Endodermal cell (in vitro differentiated cells): ENCODE data around the gene MRTFB. TPM values are rescaled to one million over a fixed set of nuclear protein-coding genes. Genes with fewer than 3 reads are reported as not detected.
"Not testable (repeated sequence)": the region's sequence is repeated elsewhere in the genome, so short reads cannot be mapped to it uniquely, and the experiment has no call there.

ENCODE experiments used
- DNase-seq: peaks from one replicate; pipeline ENCODE4 v3.0.0-alpha.2; 2017
- H3K27ac ChIP-seq: 2 replicates; pipeline ENCODE4 v1.5.1; 2013; ENCODE audit warnings: mild to moderate bottlenecking, low read depth, low read length, moderate library complexity
- H3K27me3 ChIP-seq: 2 replicates; pipeline ENCODE4 v1.6.1; 2013; ENCODE audit warnings: mild to moderate bottlenecking, low read length, moderate library complexity; ENCODE audit not compliant: insufficient read depth, control insufficient read depth, poor library complexity, severe bottlenecking
- H3K36me3 ChIP-seq: 2 replicates; pipeline ENCODE4 v1.7.0; 2013; ENCODE audit warnings: mild to moderate bottlenecking, low read length, moderate library complexity; ENCODE audit not compliant: control insufficient read depth, insufficient read depth
- H3K4me1 ChIP-seq: one replicate; pipeline ENCODE4 v1.7.0; 2013; ENCODE audit warnings: low read length; ENCODE audit not compliant: control insufficient read depth, insufficient read depth
- H3K4me3 ChIP-seq: 2 replicates; pipeline ENCODE4 v1.5.1; 2013; ENCODE audit warnings: mild to moderate bottlenecking, low read length, moderate library complexity
- H3K9ac ChIP-seq: 2 replicates; pipeline ENCODE4 v1.6.1; 2013; ENCODE audit warnings: mild to moderate bottlenecking, low read length, moderate library complexity; ENCODE audit not compliant: poor library complexity, severe bottlenecking; ENCODE audit errors: extremely low read depth
- H3K9me3 ChIP-seq: 2 replicates; pipeline ENCODE4 v1.6.1; 2013; ENCODE audit warnings: mild to moderate bottlenecking, low read length, moderate library complexity; ENCODE audit not compliant: control insufficient read depth
- H3K27ac Mint-ChIP-seq: 2 replicates; pipeline ENCODE4 v1.8.0; 2020; ENCODE audit warnings: mixed read lengths
- H3K27me3 Mint-ChIP-seq: 2 replicates; pipeline ENCODE4 v1.8.0; 2021; ENCODE audit warnings: mild to moderate bottlenecking, mixed read lengths; ENCODE audit not compliant: insufficient read depth
- H3K36me3 Mint-ChIP-seq: 2 replicates; pipeline ENCODE4 v1.8.0; 2020; ENCODE audit warnings: low read depth, mixed read lengths
- H3K4me1 Mint-ChIP-seq: 2 replicates; pipeline ENCODE4 v1.8.0; 2020; ENCODE audit warnings: mixed read lengths
- H3K4me3 Mint-ChIP-seq: 2 replicates; pipeline ENCODE4 v1.8.0; 2020; ENCODE audit warnings: mild to moderate bottlenecking, moderate library complexity, mixed read lengths
- H3K9me3 Mint-ChIP-seq: 2 replicates; pipeline ENCODE4 v1.8.0; 2020; ENCODE audit warnings: mild to moderate bottlenecking, mixed read lengths
- WGBS, 2 experiments: methylation state at CpG; one replicate each; pipeline versions ENCODE4 v1.1.5 to v1.1.7; 2013; ENCODE audit warnings: missing lambda C conversion rate in 2 of 2, mixed read lengths in 1 of 2; ENCODE audit not compliant: insufficient coverage in 1 of 2, insufficient read length in 1 of 2; 5-methylcytosine and 5-hydroxymethylcytosine counted together
- long read RNA-seq, 4 experiments: library from polyadenylated mRNA in 2 of 4; library from RNA in 1 of 4; library from capped mRNA in 1 of 4; stranded (forward) in 3 of 4; unstranded in 1 of 4; transcript quantifications; one replicate each; pipeline ENCODE4 v2.0.0, GENCODE V29; 2020 to 2021; ENCODE audit warnings: inconsistent platforms in 1 of 4
- polyA plus RNA-seq, 2 experiments: library from polyadenylated mRNA; stranded (reverse); fragments of 50-300 nt; gene quantifications; one replicate each; pipeline ENCODE4 v1.2.3, GENCODE V29; 2013
- total RNA-seq, 2 donors: library from RNA; stranded (reverse); fragmentation: NEBNext Ultra II Directional in 1 of 2; extraction: Animal tissue kit (Norgen Biotek cat#: 25700) in 1 of 2; gene quantifications; 2 replicates in 1 of 2; 3 replicates in 1 of 2; pipeline ENCODE4 v1.2.1, GENCODE V29; 2021
- TF ChIP-seq, protein P1 (sequence below): fragments of 200-600 bp; sonication (generic); conservative IDR thresholded peaks from 2 replicates; pipeline ENCODE4 v1.5.0; 2021; ENCODE audit warnings: antibody characterized with exemption, mild to moderate bottlenecking

The MRTFB gene, protein sequence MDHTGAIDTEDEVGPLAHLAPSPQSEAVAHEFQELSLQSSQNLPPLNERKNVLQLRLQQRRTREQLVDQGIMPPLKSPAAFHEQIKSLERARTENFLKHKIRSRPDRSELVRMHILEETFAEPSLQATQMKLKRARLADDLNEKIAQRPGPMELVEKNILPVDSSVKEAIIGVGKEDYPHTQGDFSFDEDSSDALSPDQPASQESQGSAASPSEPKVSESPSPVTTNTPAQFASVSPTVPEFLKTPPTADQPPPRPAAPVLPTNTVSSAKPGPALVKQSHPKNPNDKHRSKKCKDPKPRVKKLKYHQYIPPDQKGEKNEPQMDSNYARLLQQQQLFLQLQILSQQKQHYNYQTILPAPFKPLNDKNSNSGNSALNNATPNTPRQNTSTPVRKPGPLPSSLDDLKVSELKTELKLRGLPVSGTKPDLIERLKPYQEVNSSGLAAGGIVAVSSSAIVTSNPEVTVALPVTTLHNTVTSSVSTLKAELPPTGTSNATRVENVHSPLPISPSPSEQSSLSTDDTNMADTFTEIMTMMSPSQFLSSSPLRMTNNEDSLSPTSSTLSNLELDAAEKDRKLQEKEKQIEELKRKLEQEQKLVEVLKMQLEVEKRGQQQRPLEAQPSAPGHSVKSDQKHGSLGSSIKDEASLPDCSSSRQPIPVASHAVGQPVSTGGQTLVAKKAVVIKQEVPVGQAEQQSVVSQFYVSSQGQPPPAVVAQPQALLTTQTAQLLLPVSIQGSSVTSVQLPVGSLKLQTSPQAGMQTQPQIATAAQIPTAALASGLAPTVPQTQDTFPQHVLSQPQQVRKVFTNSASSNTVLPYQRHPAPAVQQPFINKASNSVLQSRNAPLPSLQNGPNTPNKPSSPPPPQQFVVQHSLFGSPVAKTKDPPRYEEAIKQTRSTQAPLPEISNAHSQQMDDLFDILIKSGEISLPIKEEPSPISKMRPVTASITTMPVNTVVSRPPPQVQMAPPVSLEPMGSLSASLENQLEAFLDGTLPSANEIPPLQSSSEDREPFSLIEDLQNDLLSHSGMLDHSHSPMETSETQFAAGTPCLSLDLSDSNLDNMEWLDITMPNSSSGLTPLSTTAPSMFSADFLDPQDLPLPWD
- 10 to 100 TPM; 49.4 to 58.6 TPM for total RNA-seq
- 25.0 TPM for polyA plus RNA-seq (2013, experiment 1 of 2)
- polyA plus RNA-seq (2013, experiment 2 of 2), result 24.1 TPM
- long read RNA-seq, experiment 1, partial matches to known transcripts, result 0 of 10 reads
- long read RNA-seq, experiment 1, other reads (novel, unspliced or antisense), result 10 of 10 reads
- long read RNA-seq, experiment 2, full-length matches to known transcripts, result 6 of 32 reads
- long read RNA-seq, experiment 2, partial matches to known transcripts, result 7 of 32 reads
- long read RNA-seq, experiment 2, other reads (novel, unspliced or antisense), result 19 of 32 reads
- long read RNA-seq, experiment 3, full-length matches to known transcripts, result 3 of 10 reads
- long read RNA-seq, experiment 3, partial matches to known transcripts, result 3 of 10 reads
- long read RNA-seq, experiment 3, other reads (novel, unspliced or antisense), result 4 of 10 reads
- long read RNA-seq, experiment 4, partial matches to known transcripts, result 0 of 2 reads
- long read RNA-seq, experiment 4, other reads (novel, unspliced or antisense), result 2 of 2 reads

- Mint-ChIP-seq H3K9me3 (no peaks in the 10 kb centered on the region), H3K27me3 (no peaks in the 10 kb centered on the region), H3K36me3 (no peaks in the 10 kb centered on the region), H3K4me3 (peak within 1 kb of the TSS; percentile 82), H3K27ac (peak within 1 kb of the TSS; percentile 94), H3K4me1 (peaks cover 22% of the 10 kb centered on the region)
- Histone ChIP-seq H3K4me3 (peak within 1 kb of the TSS; percentile 87), H3K4me1 (peaks cover 5% of the 10 kb centered on the region), H3K27ac (peak within 1 kb of the TSS; percentile 72), H3K27me3 (no peaks in the 10 kb centered on the region), H3K9ac (peak within 1 kb of the TSS; percentile 87), H3K36me3 (no peaks in the 10 kb centered on the region), H3K9me3 (no peaks in the 10 kb centered on the region)
- 0% methylated on average over 7 to 85 of the region's 86 CpGs for WGBS, 2 experiments
- DNase-seq, result peak; percentile 98
- TF ChIP-seq, protein P1, sequence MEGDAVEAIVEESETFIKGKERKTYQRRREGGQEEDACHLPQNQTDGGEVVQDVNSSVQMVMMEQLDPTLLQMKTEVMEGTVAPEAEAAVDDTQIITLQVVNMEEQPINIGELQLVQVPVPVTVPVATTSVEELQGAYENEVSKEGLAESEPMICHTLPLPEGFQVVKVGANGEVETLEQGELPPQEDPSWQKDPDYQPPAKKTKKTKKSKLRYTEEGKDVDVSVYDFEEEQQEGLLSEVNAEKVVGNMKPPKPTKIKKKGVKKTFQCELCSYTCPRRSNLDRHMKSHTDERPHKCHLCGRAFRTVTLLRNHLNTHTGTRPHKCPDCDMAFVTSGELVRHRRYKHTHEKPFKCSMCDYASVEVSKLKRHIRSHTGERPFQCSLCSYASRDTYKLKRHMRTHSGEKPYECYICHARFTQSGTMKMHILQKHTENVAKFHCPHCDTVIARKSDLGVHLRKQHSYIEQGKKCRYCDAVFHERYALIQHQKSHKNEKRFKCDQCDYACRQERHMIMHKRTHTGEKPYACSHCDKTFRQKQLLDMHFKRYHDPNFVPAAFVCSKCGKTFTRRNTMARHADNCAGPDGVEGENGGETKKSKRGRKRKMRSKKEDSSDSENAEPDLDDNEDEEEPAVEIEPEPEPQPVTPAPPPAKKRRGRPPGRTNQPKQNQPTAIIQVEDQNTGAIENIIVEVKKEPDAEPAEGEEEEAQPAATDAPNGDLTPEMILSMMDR, result no peak
Measured at GRCh38 chr16:14070877-14071575, at the start of gene MRTFB. Gene MRTFB (plus strand): TSS chr16:14071319. CDS start chr16:14140607, 69,288 bp downstream.

GRCh38 chr16:14023526-14023925, 47.6 kb upstream of the MRTFB start:
- 92 to 100% methylated on average over 2 to 4 of the region's 4 CpGs for WGBS, 2 experiments
- H3K9me3 ChIP-seq, H3K4me1 ChIP-seq, H3K27me3 Mint-ChIP-seq, H3K4me3 Mint-ChIP-seq, H3K27ac ChIP-seq, H3K36me3 Mint-ChIP-seq, H3K9me3 Mint-ChIP-seq, H3K4me1 Mint-ChIP-seq, H3K36me3 ChIP-seq, H3K9ac ChIP-seq, H3K27me3 ChIP-seq, H3K4me3 ChIP-seq, DNase-seq, H3K27ac Mint-ChIP-seq: not testable (repeated sequence)

DNA sequence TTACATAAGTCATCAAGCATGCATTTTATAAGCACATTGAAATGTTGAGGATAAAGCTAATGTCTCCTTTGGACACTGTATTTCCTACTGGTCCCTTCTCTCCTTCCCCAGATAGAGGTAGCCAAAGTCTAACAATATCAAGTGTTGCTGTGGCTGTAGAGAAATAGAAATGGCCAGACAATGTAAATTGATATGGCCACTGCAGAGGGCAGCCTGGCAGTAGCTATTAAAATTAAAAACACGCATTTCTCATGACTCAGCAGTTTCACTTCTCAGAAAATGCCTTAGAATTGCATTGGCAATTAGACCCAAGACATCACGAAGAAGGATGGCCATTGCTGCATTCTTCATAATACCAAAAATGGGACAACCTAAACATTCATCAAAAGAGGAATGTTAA, 46.8 kb upstream of the MRTFB start:
- WGBS, 2 experiments, result 37% methylated on average over 2 of the region's 2 CpGs; no CpG with 5 or more reads in 1 of the 2 experiments
- peaks cover 2% of the 10 kb centered on the region for H3K27me3 Mint-ChIP-seq

More for the DNA sequence above, 46.8 kb upstream of the MRTFB start:
- H3K27ac ChIP-seq, result no peak overlapping the region
- H3K9me3 ChIP-seq, result no peaks in the 10 kb centered on the region
- H3K4me1 ChIP-seq, result peaks cover 2% of the 10 kb centered on the region
- H3K9me3 Mint-ChIP-seq, result peaks cover 3% of the 10 kb centered on the region
- H3K4me3 Mint-ChIP-seq, result no peak overlapping the region
- no peak for DNase-seq
- H3K9ac ChIP-seq, result no peak overlapping the region
- H3K4me3 ChIP-seq, result no peak overlapping the region
- no peaks in the 10 kb centered on the region for H3K4me1 Mint-ChIP-seq
- no peaks in the 10 kb centered on the region for H3K27me3 ChIP-seq
- no peaks in the 10 kb centered on the region for H3K36me3 Mint-ChIP-seq
- H3K27ac Mint-ChIP-seq, result no peak overlapping the region
- TF ChIP-seq, protein P1, result no peak
- H3K36me3 ChIP-seq, result no peaks in the 10 kb centered on the region
